Measurements from ENCODE around the gene LARP4.

DNA sequence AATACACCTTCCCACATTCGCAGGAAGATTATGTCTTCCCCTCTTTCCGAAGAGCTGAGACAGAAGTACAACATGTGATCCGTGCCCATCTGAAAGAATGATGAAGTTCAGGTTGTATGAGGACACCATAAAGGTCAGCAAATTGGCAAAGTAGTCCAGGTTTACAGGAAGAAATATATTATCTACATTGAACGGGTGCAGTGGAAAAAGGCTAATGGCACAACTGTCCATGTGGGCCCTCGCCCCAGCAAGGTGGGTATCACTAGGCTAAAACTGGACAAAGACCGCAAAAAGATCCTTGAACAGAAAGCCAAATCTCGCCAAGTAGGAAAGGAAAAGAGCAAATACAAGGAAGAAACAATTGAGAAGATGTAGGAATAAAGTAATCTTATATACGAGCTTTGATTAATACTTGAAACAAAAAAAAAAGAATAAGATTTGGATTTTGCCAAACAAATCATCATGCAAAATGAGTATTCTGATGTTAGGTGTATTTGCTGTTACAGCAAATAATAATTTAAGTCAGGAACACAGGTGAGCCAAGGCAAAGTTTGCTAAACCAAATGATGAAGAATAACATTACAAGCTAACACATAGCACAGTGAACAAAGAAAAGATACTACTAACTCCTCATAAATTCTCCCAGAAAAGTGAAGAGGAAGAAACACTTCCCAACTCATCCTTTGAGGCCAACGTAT, 34.8 kb upstream of the LARP4 start:
- TF ChIP-seq, protein P1, sequence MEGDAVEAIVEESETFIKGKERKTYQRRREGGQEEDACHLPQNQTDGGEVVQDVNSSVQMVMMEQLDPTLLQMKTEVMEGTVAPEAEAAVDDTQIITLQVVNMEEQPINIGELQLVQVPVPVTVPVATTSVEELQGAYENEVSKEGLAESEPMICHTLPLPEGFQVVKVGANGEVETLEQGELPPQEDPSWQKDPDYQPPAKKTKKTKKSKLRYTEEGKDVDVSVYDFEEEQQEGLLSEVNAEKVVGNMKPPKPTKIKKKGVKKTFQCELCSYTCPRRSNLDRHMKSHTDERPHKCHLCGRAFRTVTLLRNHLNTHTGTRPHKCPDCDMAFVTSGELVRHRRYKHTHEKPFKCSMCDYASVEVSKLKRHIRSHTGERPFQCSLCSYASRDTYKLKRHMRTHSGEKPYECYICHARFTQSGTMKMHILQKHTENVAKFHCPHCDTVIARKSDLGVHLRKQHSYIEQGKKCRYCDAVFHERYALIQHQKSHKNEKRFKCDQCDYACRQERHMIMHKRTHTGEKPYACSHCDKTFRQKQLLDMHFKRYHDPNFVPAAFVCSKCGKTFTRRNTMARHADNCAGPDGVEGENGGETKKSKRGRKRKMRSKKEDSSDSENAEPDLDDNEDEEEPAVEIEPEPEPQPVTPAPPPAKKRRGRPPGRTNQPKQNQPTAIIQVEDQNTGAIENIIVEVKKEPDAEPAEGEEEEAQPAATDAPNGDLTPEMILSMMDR (IDR thresholded peaks at IDR 0.05; ENCODE audit: low read depth, low read length, poor library complexity, severe bottlenecking) = no peak
- no peak for TF ChIP-seq EZH2phosphoT487 (IDR thresholded peaks at IDR 0.05; ENCODE audit: borderline replicate concordance, low read length)

Measured in DOHH2 (cell line).